CD4-positive, alpha-beta T cell treated with Interleukin-6 at 100 ng/mL for 8 hours (primary cell): Measurements from ENCODE around the gene LSM3.

Experiments
- DNase-seq: peaks from one replicate; pipeline ENCODE4 v3.0.0-alpha.2; 2020; ENCODE audit warnings: mixed read lengths, low spot score

The LSM3 gene

DNA sequence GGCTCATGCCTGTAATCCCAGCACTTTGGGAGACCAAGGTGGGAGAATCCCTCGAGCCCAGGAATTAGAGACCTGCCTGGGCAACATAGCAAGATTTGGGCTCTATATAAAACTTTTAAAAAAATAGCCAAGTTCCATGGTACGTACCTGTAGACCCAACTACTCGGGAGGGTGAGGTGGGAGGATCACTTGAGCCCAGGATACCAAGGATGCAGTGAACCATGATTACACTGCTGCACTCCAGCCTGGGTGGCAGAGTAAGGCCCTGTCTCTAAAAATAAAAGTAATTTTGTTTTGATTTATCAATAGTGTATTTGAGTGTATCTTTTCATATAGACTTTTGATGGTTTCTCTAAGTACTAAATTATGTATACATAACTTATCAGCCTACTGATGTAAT lies 63.1 kb downstream of the LSM3 start:
- DNase-seq = no peak

DNA sequence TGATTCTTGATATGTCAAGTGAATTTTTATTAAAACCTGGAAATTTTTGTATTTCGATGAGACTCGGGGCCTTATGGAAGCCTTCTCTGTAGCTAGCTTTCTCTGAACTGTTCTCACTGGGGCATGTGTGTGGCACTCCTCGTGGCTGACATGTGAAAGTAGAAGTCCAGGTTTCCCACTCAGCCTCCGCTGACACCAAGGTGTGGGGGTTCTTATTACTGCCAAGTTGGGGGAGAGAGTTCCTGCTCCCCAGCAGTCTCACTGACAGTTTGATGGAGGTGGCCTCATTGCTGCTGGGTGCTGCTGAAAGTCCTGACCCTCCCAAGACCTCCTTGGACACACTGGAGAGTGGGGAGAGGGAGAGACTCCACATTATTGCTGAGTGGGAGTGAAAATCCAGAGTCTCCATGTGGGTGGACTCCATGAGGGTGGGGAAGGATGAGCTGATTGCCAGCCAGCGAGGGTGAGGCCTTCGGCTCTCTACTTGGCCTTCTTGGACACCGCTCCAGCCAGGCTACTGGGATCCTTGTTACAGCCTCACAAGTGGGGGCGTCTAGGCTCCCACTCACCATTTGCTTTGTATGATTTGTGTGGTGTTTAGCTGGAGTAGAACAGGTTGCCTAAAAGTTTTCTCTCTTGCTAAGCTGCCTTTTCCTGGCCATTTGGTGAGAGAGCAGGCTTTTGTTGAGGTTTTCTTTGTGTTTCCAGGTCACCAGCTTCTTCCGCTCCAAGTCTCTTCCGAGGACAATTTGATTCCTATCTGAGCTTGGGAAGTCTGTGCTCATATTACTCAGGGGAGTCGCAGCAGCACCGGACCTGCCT lies 64.1 kb downstream of the LSM3 start:
- DNase-seq = no peak

DNA sequence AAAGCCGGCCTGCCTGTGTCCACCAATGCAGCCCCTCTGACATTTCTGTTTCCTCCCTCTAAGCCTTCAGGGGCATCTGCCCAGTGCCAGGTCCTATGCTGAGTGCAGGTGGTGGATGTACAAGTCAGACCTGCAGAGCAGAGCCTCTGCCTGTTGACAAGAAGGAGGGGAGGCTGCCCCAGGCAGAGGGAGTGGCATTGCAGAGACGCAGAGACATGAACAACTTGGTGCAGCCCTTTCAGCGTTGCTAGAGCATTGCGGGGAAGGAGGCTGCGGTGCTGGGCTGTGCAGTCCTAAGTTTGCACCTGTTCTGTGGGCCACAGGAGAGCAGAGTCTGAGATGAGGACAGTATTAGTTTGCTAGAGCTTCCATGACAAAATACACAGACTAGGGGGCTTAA lies 65.2 kb downstream of the LSM3 start:
- no peak for DNase-seq

DNA sequence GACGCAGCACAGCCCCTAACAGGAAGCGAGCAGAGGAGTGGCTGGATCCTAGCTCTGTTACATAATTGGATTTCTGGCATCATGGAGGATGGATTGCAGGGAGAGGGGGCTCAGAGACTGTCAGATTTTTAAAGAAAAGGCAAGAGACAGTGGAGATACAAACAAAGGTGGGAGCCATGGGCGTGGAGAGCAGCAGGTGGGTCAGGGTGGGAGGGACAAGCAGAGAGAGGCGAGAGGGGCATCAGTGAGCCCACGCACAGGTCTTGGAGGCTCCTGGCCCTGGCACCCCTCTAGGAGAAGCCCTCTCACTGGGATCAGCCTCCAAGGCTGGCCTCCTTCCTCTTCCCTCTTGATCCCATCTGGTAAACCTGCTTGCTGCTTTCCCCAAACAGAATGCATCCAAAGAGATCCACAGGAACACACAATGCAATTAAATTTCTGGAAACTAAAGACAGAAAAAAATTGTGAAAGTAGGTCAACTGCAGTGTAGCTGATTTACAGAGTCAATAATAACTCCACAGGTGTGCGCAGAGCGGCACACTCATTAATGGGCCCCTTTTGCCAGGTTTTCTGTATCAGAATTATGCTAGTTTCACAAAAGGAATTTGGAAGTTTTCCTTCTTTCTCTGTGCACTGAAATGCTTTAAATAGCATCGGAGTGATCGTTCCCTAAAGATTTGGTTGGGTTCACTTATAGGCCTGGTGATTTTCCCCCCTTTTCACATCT lies 66.1 kb downstream of the LSM3 start:
- DNase-seq = no peak

DNA sequence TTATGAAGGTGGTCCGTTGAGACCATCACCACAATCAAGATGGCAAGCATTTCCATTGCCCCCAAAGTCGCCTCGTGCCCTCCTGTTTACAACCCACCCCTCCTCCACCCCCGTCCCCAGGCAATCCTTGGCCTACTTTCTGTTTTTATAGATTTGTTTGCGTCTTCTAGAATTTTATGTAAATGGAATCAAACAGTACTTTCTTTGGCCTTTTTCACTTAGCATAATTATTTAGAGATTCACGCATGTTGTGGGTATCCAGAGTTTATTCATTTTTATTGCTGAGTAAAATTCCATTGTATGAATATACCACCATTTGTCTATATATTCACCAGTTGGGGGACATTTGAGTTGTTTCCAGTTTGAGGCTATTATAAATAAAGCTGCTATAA lies 66.6 kb downstream of the LSM3 start:
- no peak for DNase-seq

DNA sequence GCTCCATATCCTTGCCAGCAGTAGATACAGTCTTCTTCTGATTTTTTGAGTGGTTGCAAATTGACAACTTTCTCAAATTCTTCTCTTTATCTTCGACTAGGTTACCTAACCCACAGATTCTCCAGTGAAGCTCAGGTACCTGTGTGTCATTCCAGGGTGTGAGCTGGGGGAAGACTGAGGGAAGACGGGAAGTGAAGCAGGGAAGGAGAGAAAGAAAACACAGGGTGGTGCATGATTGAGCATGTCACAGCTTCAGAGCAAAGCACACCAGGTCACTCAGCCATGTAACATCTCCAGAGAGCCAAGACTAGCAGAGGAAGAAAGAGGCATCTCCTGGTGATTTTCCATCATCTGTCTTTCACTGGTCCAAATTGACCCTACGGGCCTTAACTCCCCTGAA lies 67.2 kb downstream of the LSM3 start:
- DNase-seq = no peak

DNA sequence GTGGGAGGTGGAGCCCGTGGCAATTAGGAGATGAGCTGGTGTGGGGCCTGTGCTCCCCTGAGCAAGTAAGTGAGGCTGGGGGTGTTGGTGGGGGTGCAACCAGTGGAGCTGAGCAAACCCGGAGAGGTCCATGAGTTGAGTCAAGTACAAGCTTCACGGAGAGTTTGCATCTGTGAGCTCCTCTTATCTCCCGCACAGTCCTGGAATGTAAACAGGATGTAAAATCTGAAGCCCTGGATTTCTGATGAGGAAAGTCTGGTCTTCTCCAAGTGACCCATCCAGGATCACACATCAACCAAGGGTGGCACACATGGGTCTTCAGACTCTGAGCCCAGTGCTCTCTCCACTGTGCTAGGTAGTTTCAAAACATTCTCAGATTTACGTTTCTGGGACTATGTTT lies 67.8 kb downstream of the LSM3 start:
- DNase-seq = no peak

DNA sequence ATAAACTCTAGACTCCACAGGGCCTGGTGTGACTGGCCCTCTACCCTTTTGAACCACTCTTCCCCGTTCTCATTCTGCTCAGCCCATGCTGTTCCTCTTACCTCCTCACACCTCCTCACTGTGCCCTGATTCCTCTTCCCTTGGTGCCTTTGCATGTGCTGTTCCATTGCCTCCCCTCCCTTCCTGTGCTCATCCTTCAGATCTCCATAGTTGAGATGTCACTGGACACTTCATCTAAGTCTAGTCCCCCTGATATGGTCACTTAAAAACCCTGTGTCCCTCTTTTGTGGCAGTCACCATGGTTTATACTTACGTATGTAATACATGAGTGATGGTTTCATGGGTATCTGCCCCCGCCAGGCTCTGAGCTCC lies 69.8 kb downstream of the LSM3 start:
- DNase-seq = no peak

DNA sequence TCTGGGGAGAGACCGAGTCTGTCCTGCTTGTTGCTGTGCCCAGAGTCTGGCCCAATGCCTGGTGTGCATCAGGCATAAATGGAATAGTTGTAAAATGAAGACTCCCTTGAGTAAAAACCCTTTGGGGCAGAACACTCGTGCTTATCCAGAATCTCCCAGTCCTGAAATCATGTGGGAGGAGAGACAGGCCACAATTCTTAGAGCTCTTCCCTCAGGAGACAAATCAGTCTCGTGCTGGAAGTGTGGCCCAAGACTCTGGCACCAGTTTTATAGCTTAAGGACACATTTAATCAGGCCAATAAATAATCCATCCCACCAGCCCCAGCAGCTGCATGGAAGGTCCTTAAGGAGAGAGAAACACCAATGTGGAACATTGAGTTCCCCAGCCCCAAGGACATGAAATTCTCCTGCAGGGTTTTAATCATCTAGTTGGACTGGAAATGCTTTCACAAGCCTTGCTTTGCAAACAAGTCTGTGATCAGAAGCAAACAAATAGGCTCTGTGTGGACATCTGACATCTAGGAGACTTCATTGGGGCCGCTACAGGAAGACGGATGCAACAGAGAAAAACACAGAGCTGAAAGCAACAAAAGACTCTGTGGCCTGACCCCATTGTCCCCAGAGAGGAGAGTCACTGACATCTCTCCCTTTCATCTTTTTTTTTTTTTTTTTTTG lies 70.4 kb downstream of the LSM3 start:
- no peak for DNase-seq
